ENCODE results near the gene TNS1. TPM values are rescaled to one million over a fixed set of nuclear protein-coding genes. Genes with fewer than 3 reads are reported as not detected.

The TNS1 gene
- total RNA-seq, 1 experiment from 2014 or later, result 3.4 TPM

- no peak overlapping the region for H3K23ac ChIP-seq (ENCODE audit: insufficient read length, low read depth, low read length)
- DNase-seq, result no peak
- H4K8ac ChIP-seq (replicated peaks; ENCODE audit: insufficient read length, low read depth, low read length), result no peak overlapping the region
- H3K14ac ChIP-seq (ENCODE audit: insufficient read depth, low read length), result no peak overlapping the region
- H3K9ac ChIP-seq (ENCODE audit: extremely low read depth, insufficient read length, low read length), result no peak overlapping the region
- H3T11ph ChIP-seq (ENCODE audit: low read length), result no peak overlapping the region
- H3K4me2 ChIP-seq (ENCODE audit: insufficient read depth, insufficient read length, low read length), result no peak overlapping the region
- H2BK20ac ChIP-seq (ENCODE audit: low read depth, low read length, poor library complexity, severe bottlenecking), result no peak overlapping the region
- no peaks in the 10 kb centered on the region for H3K79me1 ChIP-seq (ENCODE audit: insufficient read depth, low read depth, low read length, poor library complexity, severe bottlenecking)
- no peaks in the 10 kb centered on the region for H4K20me1 ChIP-seq (ENCODE audit: control insufficient read depth, insufficient read depth, insufficient read length)
- H3K27ac ChIP-seq (ENCODE audit: insufficient read length, low read depth, low read length), result no peak overlapping the region
- H3K23me2 ChIP-seq (ENCODE audit: insufficient read length, low read depth, low read length, poor library complexity, severe bottlenecking), result no peaks in the 10 kb centered on the region
- no peak overlapping the region for H2BK12ac ChIP-seq (ENCODE audit: insufficient read length, low read depth, low read length)
- no peak overlapping the region for H2AFZ ChIP-seq (ENCODE audit: low read length)
- H2AK5ac ChIP-seq (ENCODE audit: insufficient read length, low read length), result no peak overlapping the region
- no peak overlapping the region for H3K4ac ChIP-seq (ENCODE audit: low read depth, low read length)
- no peak overlapping the region for H2BK120ac ChIP-seq (ENCODE audit: low read depth, low read length, poor library complexity, severe bottlenecking)
- no peak overlapping the region for H4K91ac ChIP-seq (ENCODE audit: insufficient read length, low read depth, low read length)
- H3K79me2 ChIP-seq (ENCODE audit: insufficient read depth, low read length), result no peaks in the 10 kb centered on the region
- no peak overlapping the region for H3K4me3 Mint-ChIP-seq
- peaks cover 7 to 11% of the 10 kb centered on the region in 2 experiments for H3K4me1 Mint-ChIP-seq
- H3K18ac ChIP-seq (ENCODE audit: insufficient read length, low read depth, low read length), result no peak overlapping the region
- no peaks in the 10 kb centered on the region for H3K27me3 ChIP-seq (ENCODE audit: insufficient read depth, low read length)
- no peak overlapping the region for H3K27ac Mint-ChIP-seq
- no peak overlapping the region for H2BK15ac ChIP-seq (ENCODE audit: low read depth, low read length)
- H3K9me3 ChIP-seq (ENCODE audit: control insufficient read depth, low read depth, low read length), result peaks cover 12% of the 10 kb centered on the region
- H3K4me1 ChIP-seq (ENCODE audit: insufficient read depth, low read length), result no peaks in the 10 kb centered on the region
- TF ChIP-seq CTCF (conservative IDR thresholded peaks at IDR 0.05), result no peak
- H2BK5ac ChIP-seq (ENCODE audit: insufficient read length, low read length), result no peak overlapping the region
- WGBS (ENCODE audit: extremely low coverage, insufficient read length, low lambda C conversion rate), result no CpG with 5 or more reads among the region's 2 CpGs
- peaks cover 9% of the 10 kb centered on the region for H3K27me3 Mint-ChIP-seq (ENCODE audit: low read depth)
- no peak overlapping the region for H4K5ac ChIP-seq (ENCODE audit: insufficient read length, low read depth, low read length)
- H3K9me3 Mint-ChIP-seq, result no peaks in the 10 kb centered on the region
- H3K56ac ChIP-seq (ENCODE audit: insufficient read length, low read depth, low read length), result no peak overlapping the region
- no peaks in the 10 kb centered on the region; a peak in 1 of 7 replicates for H3K36me3 Mint-ChIP-seq (ENCODE audit: insufficient read depth in 1 of 3, low read depth in 3 of 3)
Measured at GRCh38 chr2:217842017-217842416, 160.8 kb downstream of the TNS1 start.
